Measurements from ENCODE around the gene SEMA5A.

GRCh38 chr5:9495121-9495520 lies 50.8 kb downstream of the SEMA5A start:
- TF ChIP-seq CTCF (IDR thresholded peaks at IDR 0.05) (no peak), POLR2A (IDR thresholded peaks at IDR 0.05) (no peak), POLR2AphosphoS5 (IDR thresholded peaks at IDR 0.05) (no peak)

Data from gastroesophageal sphincter (tissue), 3 donors.